Heart left ventricle (tissue), 16 donors: ENCODE results near the gene SNAP23. TPM values are rescaled to one million over a fixed set of nuclear protein-coding genes. Genes with fewer than 3 reads are reported as not detected.

ENCODE experiments used
- ATAC-seq, 4 donors: fragments of 200-7000 bp; cut with Tn5 transposase; one replicate each; pipeline ENCODE4 v1.9.1; 2020 to 2022; ENCODE audit warnings: moderate library complexity in 4 of 4, mild to moderate bottlenecking in 3 of 4, moderate number of reproducible peaks in 1 of 4
- DNase-seq, 5 donors: peaks; one replicate each; pipeline ENCODE4 v3.0.0-alpha.2; 2020
- H3K27ac ChIP-seq, 12 donors: fragments of 200-600 bp; sonication (generic) in 4 of 12; one replicate each; pipeline versions ENCODE4 v1.5.0 to v1.8.0; 2016 to 2022; ENCODE audit warnings: mild to moderate bottlenecking in 2 of 12
- H3K27me3 ChIP-seq, 9 donors: fragments of 200-600 bp; sonication (generic) in 2 of 9; one replicate each; pipeline versions ENCODE4 v1.5.1 to v1.8.0; 2016 to 2022; ENCODE audit warnings: mild to moderate bottlenecking in 3 of 9
- H3K36me3 ChIP-seq, 9 donors: fragments of 200-600 bp; sonication (generic) in 2 of 9; one replicate each; pipeline versions ENCODE4 v1.5.0 to v1.8.0; 2018 to 2022; ENCODE audit warnings: mild to moderate bottlenecking in 2 of 9
- H3K4me1 ChIP-seq, 12 donors: fragments of 200-600 bp; sonication (generic) in 4 of 12; one replicate each; pipeline versions ENCODE4 v1.5.0 to v1.8.0; 2016 to 2022; ENCODE audit warnings: mild to moderate bottlenecking in 3 of 12
- H3K4me3 ChIP-seq, 12 donors: fragments of 200-600 bp; sonication (generic) in 4 of 12; one replicate each; pipeline versions ENCODE4 v1.5.0 to v1.8.0; 2017 to 2022; ENCODE audit warnings: mild to moderate bottlenecking in 9 of 12, moderate library complexity in 4 of 12
- H3K9me3 ChIP-seq, 12 donors: fragments of 200-600 bp; sonication (generic) in 4 of 12; one replicate each; pipeline versions ENCODE4 v1.5.0 to v1.8.0; 2016 to 2022; ENCODE audit warnings: mild to moderate bottlenecking in 1 of 12
- CTCF ChIP-seq, 12 donors: fragments of 200-600 bp; sonication (generic) in 4 of 12; IDR thresholded peaks; one replicate each; pipeline versions ENCODE4 v1.5.0 to v1.8.0; 2018 to 2022; ENCODE audit warnings: antibody characterized with exemption in 12 of 12, mild to moderate bottlenecking in 5 of 12
- POLR2A ChIP-seq, 2 donors: fragments of 450-650 bp; IDR thresholded peaks; one replicate each; pipeline ENCODE4 v1.6.1; 2017; ENCODE audit warnings: antibody characterized with exemption in 2 of 2, mild to moderate bottlenecking in 2 of 2, moderate library complexity in 2 of 2
- WGBS, 4 donors: extraction: QIAGEN DNeasy Blood & Tissue Kit in 2 of 4; methylation state at CpG; one replicate each; pipeline versions ENCODE4 v1.1.5 to v1.1.7; 2013 to 2018; 5-methylcytosine and 5-hydroxymethylcytosine counted together
- intact Hi-C, 10 donors: fragments of 100-400 bp; cut with DNase I; formaldehyde crosslinking; loops; one replicate each; pipeline versions ENCODE4 v1.11.1 to v1.14.2; 2022
- polyA plus RNA-seq, 2 donors: library from polyadenylated mRNA; stranded (reverse); fragments of 200-250 nt; gene quantifications; one replicate each; pipeline ENCODE4 v1.2.3, GENCODE V29; 2013
- total RNA-seq, 9 donors: library from RNA; depleted of rRNA in 2 of 9; stranded (reverse); fragments of >200 nt in 2 of 9; fragmentation: NEBNext Ultra II Directional in 3 of 9; extraction: Animal tissue kit (Norgen Biotek cat#: 25700) in 3 of 9; gene quantifications; one replicate each; pipeline versions ENCODE4 v1.1.0 to v1.2.4, GENCODE V29; 2016 to 2023
- donor health status: ischemic (EF 13 %, LVEDD 7.1; RV severe dilation, severe dysfunction).
- donor health status: healthy with polysubstance abuse.
- donor health status: DM: no; HTN: yes; CAD: no.
- donor health status: DM: no; HTN: no; CAD: no.
- donor health status: ischemic (EF 25% LVEDD 6.9; RV normal size, moderate dysfunction).
- donor health status: ischemic (EF 25% LVEDD 5.7; RV mildly dilated, moderate dysfunction).
- donor health status: healthy.
- donor health status: DM: yes; HTN: yes; CAD: no.
- donor health status: ischemic (EF 35%, LVEDD 5.7; RV mildly dilated, moderate dysfunction).
- donor health status: nonischemic (EF 11% LVEDD 7.7; RV severe dilation, severe dysfunction).
- donor health status: DM: yes; HTN: yes; CAD: no.
- donor health status: PGD.
- donor health status: ischemic (EF 29% LVEDD 5.4; RV normal size, mild dysfunction).
- donor health status: nonischemic (EF 23%, LVEDD 6.1; RV moderate dilation, normal function).

Gene SNAP23
- total and polyA plus RNA-seq, 11 donors, result 28.6 to 74.8 (median 37.9) TPM

- Histone ChIP-seq H3K4me1 (peaks cover 0 to 93% (median 41%) of the 10 kb centered on the region in 12 donors), H3K4me3 (no peak overlapping the region), H3K36me3 (no peaks in the 10 kb centered on the region), H3K27ac (peak overlapping the region in 7 of 12 donors; percentile 12 to 72 (median 29)), H3K9me3 (no peaks in the 10 kb centered on the region), H3K27me3 (no peaks in the 10 kb centered on the region)
- intact Hi-C loops, result loop anchor here in 2 of 10 donors (5.0 to 10.0 kb wide), 2 partner anchors 49 to 224 kb away; partner anchors contain the start of genes HAUS2 (in 2 of the 2), LRRC57 (in 2 of the 2), GANC (in 1 of the 2) and TMEM87A (in 1 of the 2)
- ATAC-seq (no peak), DNase-seq (no peak)
- TF ChIP-seq POLR2A (IDR thresholded peaks at IDR 0.05) (no peak), CTCF (IDR thresholded peaks at IDR 0.05) (no peak)
- 61 to 72% (median 67%) methylated on average over 6 of the region's 6 CpGs for WGBS, 4 donors
Measured at GRCh38 chr15:42498212-42499068, 3.0 kb downstream of the SNAP23 start.

- Histone ChIP-seq H3K36me3 (no peaks in the 10 kb centered on the region), H3K27ac (peak overlapping the region; percentile 6 to 72 (median 48)), H3K9me3 (no peaks in the 10 kb centered on the region), H3K4me1 (peaks cover 0 to 93% (median 30%) of the 10 kb centered on the region in 12 donors), H3K27me3 (no peaks in the 10 kb centered on the region), H3K4me3 (peak overlapping the region in 1 of 12 donors; percentile 12)
- intact Hi-C loops, result loop anchor here in 2 of 10 donors (5.0 to 10.0 kb wide), 2 partner anchors 47 to 225 kb away; partner anchors contain the start of genes HAUS2 (in 2 of the 2), LRRC57 (in 2 of the 2), GANC (in 1 of the 2) and TMEM87A (in 1 of the 2)
- DNase-seq (no peak), ATAC-seq (no peak)
- 61 to 69% (median 67%) methylated on average over 12 of the region's 12 CpGs for WGBS, 4 donors
- no peak for TF ChIP-seq POLR2A (IDR thresholded peaks at IDR 0.05)
- TF ChIP-seq CTCF (IDR thresholded peaks at IDR 0.05), result no peak
Measured at GRCh38 chr15:42499858-42500609, 4.6 kb downstream of the SNAP23 start.

- peaks cover 0 to 8% (median 0%) of the 10 kb centered on the region in 9 donors for H3K36me3 ChIP-seq
- peaks cover 0 to 83% (median 26%) of the 10 kb centered on the region in 12 donors for H3K4me1 ChIP-seq
- WGBS, 4 donors, result 55 to 66% (median 59%) methylated on average over 4 of the region's 4 CpGs
- ATAC-seq (no peak), DNase-seq (no peak)
- peak overlapping the region in 1 of 12 donors; percentile 53 for H3K27ac ChIP-seq
- H3K9me3 ChIP-seq, result no peaks in the 10 kb centered on the region
- intact Hi-C loops, result no loop called here
- no peak overlapping the region for H3K4me3 ChIP-seq
- no peak for TF ChIP-seq CTCF (IDR thresholded peaks at IDR 0.05)
- no peak for TF ChIP-seq POLR2A (IDR thresholded peaks at IDR 0.05)
- H3K27me3 ChIP-seq, result no peaks in the 10 kb centered on the region
Measured at GRCh38 chr15:42502477-42502876, 7.0 kb downstream of the SNAP23 start.
